ENCODE data around the gene PXMP4. TPM values are rescaled to one million over a fixed set of nuclear protein-coding genes. Genes with fewer than 3 reads are reported as not detected.
A peak's percentile ranks its signal among the peaks of the same experiment; 100 is the strongest.
"Not testable (repeated sequence)": the region's sequence is repeated elsewhere in the genome, so short reads cannot be mapped to it uniquely, and the experiment has no call there.

PXMP4 gene
- total RNA-seq, 1 experiment from 2014 or later: 3.3 TPM

- H3K4me3 Mint-ChIP-seq; H3K9me3 Mint-ChIP-seq; POLR2A ChIA-PET; H3K4me1 Mint-ChIP-seq; H3K27me3 Mint-ChIP-seq (ENCODE audit: low read depth); DNase-seq (ENCODE audit: low spot score): not testable (repeated sequence)
- Mint-ChIP-seq H3K36me3 (peaks cover 21% of the 10 kb centered on the region), H3K27ac (peak overlapping the region; percentile 92)
- ATAC-seq: peak; percentile 74
- CTCF ChIA-PET: interaction anchor here (1.0 kb wide), 1 partner anchor 57 kb away, joined by 4 read pairs; no protein-coding TSS in a partner anchor
- TF ChIP-seq ZNF121 (CRISPR knock-in tag; IDR thresholded peaks at IDR 0.05): peak; percentile 24; the same call in 1 of the 2 replicates
Observed at GRCh38 chr20:33755936-33756490, 35.9 kb upstream of the PXMP4 start.

DNA sequence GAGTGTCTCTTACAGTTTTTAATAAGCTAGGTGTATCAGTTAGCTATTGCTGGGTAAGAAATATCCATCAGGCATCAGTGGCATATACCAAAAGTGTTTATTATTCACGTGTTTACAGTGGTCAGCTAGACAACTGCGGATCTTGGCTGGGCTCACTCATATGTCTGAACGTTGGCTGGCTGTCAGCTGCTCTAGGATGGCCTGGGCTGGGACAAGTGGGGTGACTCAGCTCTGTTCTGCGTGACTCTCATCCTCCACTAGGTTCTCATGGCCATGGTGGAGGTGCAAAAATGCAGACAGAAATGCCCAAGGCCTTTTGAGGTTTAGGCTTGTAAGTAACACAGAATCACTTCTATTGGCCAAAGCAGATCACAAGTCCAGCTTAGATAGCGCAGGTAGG lies 33.7 kb upstream of the PXMP4 start:
- no peak for TF ChIP-seq TEAD4 (CRISPR knock-in tag; IDR thresholded peaks at IDR 0.05)
- TF ChIP-seq, protein P1, sequence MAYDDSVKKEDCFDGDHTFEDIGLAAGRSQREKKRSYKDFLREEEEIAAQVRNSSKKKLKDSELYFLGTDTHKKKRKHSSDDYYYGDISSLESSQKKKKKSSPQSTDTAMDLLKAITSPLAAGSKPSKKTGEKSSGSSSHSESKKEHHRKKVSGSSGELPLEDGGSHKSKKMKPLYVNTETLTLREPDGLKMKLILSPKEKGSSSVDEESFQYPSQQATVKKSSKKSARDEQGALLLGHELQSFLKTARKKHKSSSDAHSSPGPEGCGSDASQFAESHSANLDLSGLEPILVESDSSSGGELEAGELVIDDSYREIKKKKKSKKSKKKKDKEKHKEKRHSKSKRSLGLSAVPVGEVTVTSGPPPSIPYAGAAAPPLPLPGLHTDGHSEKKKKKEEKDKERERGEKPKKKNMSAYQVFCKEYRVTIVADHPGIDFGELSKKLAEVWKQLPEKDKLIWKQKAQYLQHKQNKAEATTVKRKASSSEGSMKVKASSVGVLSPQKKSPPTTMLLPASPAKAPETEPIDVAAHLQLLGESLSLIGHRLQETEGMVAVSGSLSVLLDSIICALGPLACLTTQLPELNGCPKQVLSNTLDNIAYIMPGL (CRISPR knock-in tag; IDR thresholded peaks at IDR 0.05): no peak
- no peak for TF ChIP-seq NFE2L1 (CRISPR knock-in tag; IDR thresholded peaks at IDR 0.05)
- TF ChIP-seq ATF3 (CRISPR knock-in tag; conservative IDR thresholded peaks at IDR 0.05): no peak
- no peak for TF ChIP-seq ZBTB21 (CRISPR knock-in tag; IDR thresholded peaks at IDR 0.05; ENCODE audit: borderline replicate concordance)
- TF ChIP-seq, protein P2, sequence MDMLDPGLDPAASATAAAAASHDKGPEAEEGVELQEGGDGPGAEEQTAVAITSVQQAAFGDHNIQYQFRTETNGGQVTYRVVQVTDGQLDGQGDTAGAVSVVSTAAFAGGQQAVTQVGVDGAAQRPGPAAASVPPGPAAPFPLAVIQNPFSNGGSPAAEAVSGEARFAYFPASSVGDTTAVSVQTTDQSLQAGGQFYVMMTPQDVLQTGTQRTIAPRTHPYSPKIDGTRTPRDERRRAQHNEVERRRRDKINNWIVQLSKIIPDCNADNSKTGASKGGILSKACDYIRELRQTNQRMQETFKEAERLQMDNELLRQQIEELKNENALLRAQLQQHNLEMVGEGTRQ (CRISPR knock-in tag; IDR thresholded peaks at IDR 0.05): no peak
- no peak for TF ChIP-seq SP1 (CRISPR knock-in tag; conservative IDR thresholded peaks at IDR 0.05)
- TF ChIP-seq ERG (CRISPR knock-in tag; IDR thresholded peaks at IDR 0.05): no peak
- TF ChIP-seq ZNF263 (CRISPR knock-in tag; IDR thresholded peaks at IDR 0.05; ENCODE audit: low read depth): no peak
- no peak for TF ChIP-seq TCF7 (CRISPR knock-in tag; IDR thresholded peaks at IDR 0.05; ENCODE audit: low read depth)
- TF ChIP-seq IRF2 (CRISPR knock-in tag; IDR thresholded peaks at IDR 0.05; ENCODE audit: borderline replicate concordance, low read depth): no peak
- TF ChIP-seq ZSCAN18 (CRISPR knock-in tag; IDR thresholded peaks at IDR 0.05): no peak
- Mint-ChIP-seq H3K9me3 (peaks cover 6% of the 10 kb centered on the region), H3K27ac (no peak overlapping the region), H3K36me3 (peaks cover 24% of the 10 kb centered on the region), H3K27me3 (ENCODE audit: low read depth) (no peaks in the 10 kb centered on the region), H3K4me1 (peaks cover 7% of the 10 kb centered on the region), H3K4me3 (no peak overlapping the region)
- POLR2A ChIA-PET: no interaction called here
- ATAC-seq (no peak), DNase-seq (ENCODE audit: low spot score) (no peak)
- CTCF ChIA-PET: interaction anchor here (0.7 kb wide), 1 partner anchor 39 kb away, joined by 3 read pairs; no protein-coding TSS in a partner anchor

GRCh38 chr20:33753143-33753542 lies 33.0 kb upstream of the PXMP4 start:
- no peak for TF ChIP-seq NR3C1 (CRISPR knock-in tag; conservative IDR thresholded peaks at IDR 0.05; ENCODE audit: low read depth)
- no peak for TF ChIP-seq ZNF425 (CRISPR knock-in tag; conservative IDR thresholded peaks at IDR 0.05)
- TF ChIP-seq FOXP4 (CRISPR knock-in tag; IDR thresholded peaks at IDR 0.05): no peak
- TF ChIP-seq NFYB (CRISPR knock-in tag; conservative IDR thresholded peaks at IDR 0.05; ENCODE audit: low read depth): no peak
- no peak for TF ChIP-seq ZSCAN18 (CRISPR knock-in tag; IDR thresholded peaks at IDR 0.05)
- no peak for TF ChIP-seq MAX (CRISPR knock-in tag; IDR thresholded peaks at IDR 0.05)
- no peak for TF ChIP-seq ZNF317 (CRISPR knock-in tag; IDR thresholded peaks at IDR 0.05; ENCODE audit: borderline replicate concordance, low read depth)
- TF ChIP-seq OVOL2 (CRISPR knock-in tag; IDR thresholded peaks at IDR 0.05; ENCODE audit: borderline replicate concordance): no peak

More at GRCh38 chr20:33753143-33753542, 33.0 kb upstream of the PXMP4 start:
- no peaks in the 10 kb centered on the region for H3K27me3 Mint-ChIP-seq (ENCODE audit: low read depth)
- ChIA-PET CTCF (no interaction called here), POLR2A (no interaction called here)
- H3K9me3 Mint-ChIP-seq: peaks cover 6% of the 10 kb centered on the region
- H3K27ac Mint-ChIP-seq: no peak overlapping the region
- ATAC-seq (no peak), DNase-seq (ENCODE audit: low spot score) (no peak)
- H3K4me3 Mint-ChIP-seq: no peak overlapping the region
- H3K4me1 Mint-ChIP-seq: peaks cover 7% of the 10 kb centered on the region
- H3K36me3 Mint-ChIP-seq: peaks cover 24% of the 10 kb centered on the region

Data from WTC11 (cell line).